ENCODE data around the gene MYO1D. TPM values are rescaled to one million over a fixed set of nuclear protein-coding genes. Genes with fewer than 3 reads are reported as not detected.

The MYO1D gene
- total and polyA plus RNA-seq, 2 donors (not counting 3 experiments of a cell fraction or from before 2014, with no cell fraction given) = 37.8 to 85.5 TPM

GRCh38 chr17:32491371-32492263 lies 385.3 kb downstream of the MYO1D start:
- Histone ChIP-seq H3K4me3 (replicated peaks in 1 of 3; ENCODE audit: insufficient read depth in 1 of 3, low read depth in 1 of 3, low read length in 3 of 3) (no peak overlapping the region), H3K27me3 (ENCODE audit: control insufficient read depth in 2 of 2, insufficient read depth in 2 of 2, low read length in 2 of 2) (no peaks in the 10 kb centered on the region), H3K27ac (ENCODE audit: insufficient read depth, low read depth, low read length) (no peak overlapping the region), H3K36me3 (ENCODE audit: control insufficient read depth in 2 of 2, extremely low read depth in 1 of 2, insufficient read depth in 2 of 2, low read length in 2 of 2) (no peaks in the 10 kb centered on the region), H3K4me1 (ENCODE audit: control insufficient read depth, extremely low read depth, insufficient read depth, low read length) (peaks cover 6% of the 10 kb centered on the region), H3K79me2 (ENCODE audit: control insufficient read depth, insufficient read depth, low read length) (peaks cover 2% of the 10 kb centered on the region), H2AFZ (ENCODE audit: low read depth, low read length) (no peak overlapping the region), H3K9me3 (replicated peaks; ENCODE audit: control insufficient read depth, insufficient read depth, low read length) (no peaks in the 10 kb centered on the region), H3K9ac (replicated peaks; ENCODE audit: extremely low read depth, insufficient read depth, low read length) (no peak overlapping the region), H4K20me1 (replicated peaks; ENCODE audit: control insufficient read depth, extremely low read depth, insufficient read depth, low read length) (no peaks in the 10 kb centered on the region), H3K9me1 (replicated peaks; ENCODE audit: control insufficient read depth, extremely low read depth, insufficient read depth, low read length) (no peaks in the 10 kb centered on the region), H3K4me2 (ENCODE audit: insufficient read depth, low read length) (no peak overlapping the region)
- intact Hi-C loops (cut with micrococcal nuclease) (no loop called here), dilution Hi-C loops (cut with MboI; ENCODE audit: extremely low pct_ligation_motif_present, low sequenced_read_pairs) (no loop called here)
- no TSS peak for BruUV-seq (replicated peaks)
- ChIA-PET POLR2A (no interaction called here), CTCF (interaction anchor here (0.7 to 1.5 kb wide), 3 partner anchors 8 to 507 kb away, joined by 3 to 5 read pairs (median 3); no protein-coding TSS in a partner anchor)
- no peak for DNase-seq (ENCODE audit: low read depth, low spot score)
- FAIRE-seq = peak; percentile 31
- no peak for TF ChIP-seq MYC (IDR thresholded peaks at IDR 0.05; ENCODE audit: low read depth, low read length)
- no peak for TF ChIP-seq MAX (IDR thresholded peaks at IDR 0.05; ENCODE audit: insufficient read depth, insufficient read length)
- TF ChIP-seq POLR2AphosphoS5 (IDR thresholded peaks at IDR 0.05; ENCODE audit: insufficient read depth, low read depth, low read length) = no peak

GRCh38 chr17:32490101-32490482 lies 386.8 kb downstream of the MYO1D start:
- Histone ChIP-seq H3K36me3 (ENCODE audit: control insufficient read depth in 2 of 2, extremely low read depth in 1 of 2, insufficient read depth in 2 of 2, low read length in 2 of 2) (no peaks in the 10 kb centered on the region), H3K4me1 (ENCODE audit: control insufficient read depth, extremely low read depth, insufficient read depth, low read length) (peaks cover 6% of the 10 kb centered on the region), H3K79me2 (ENCODE audit: control insufficient read depth, insufficient read depth, low read length) (peaks cover 2% of the 10 kb centered on the region), H3K27me3 (ENCODE audit: control insufficient read depth in 2 of 2, insufficient read depth in 2 of 2, low read length in 2 of 2) (no peaks in the 10 kb centered on the region), H3K9me1 (replicated peaks; ENCODE audit: control insufficient read depth, extremely low read depth, insufficient read depth, low read length) (no peaks in the 10 kb centered on the region), H3K4me3 (replicated peaks in 1 of 3; ENCODE audit: insufficient read depth in 1 of 3, low read depth in 1 of 3, low read length in 3 of 3) (no peak overlapping the region), H3K9me3 (replicated peaks; ENCODE audit: control insufficient read depth, insufficient read depth, low read length) (no peaks in the 10 kb centered on the region), H3K4me2 (ENCODE audit: insufficient read depth, low read length) (no peak overlapping the region), H3K9ac (replicated peaks; ENCODE audit: extremely low read depth, insufficient read depth, low read length) (no peak overlapping the region), H4K20me1 (replicated peaks; ENCODE audit: control insufficient read depth, extremely low read depth, insufficient read depth, low read length) (no peaks in the 10 kb centered on the region), H2AFZ (ENCODE audit: low read depth, low read length) (no peak overlapping the region), H3K27ac (ENCODE audit: insufficient read depth, low read depth, low read length) (no peak overlapping the region)
- DNase-seq (ENCODE audit: low read depth, low spot score) = no peak
- ChIA-PET POLR2A (no interaction called here), CTCF (no interaction called here)
- dilution Hi-C loops (cut with MboI; ENCODE audit: extremely low pct_ligation_motif_present, low sequenced_read_pairs) = no loop called here
- intact Hi-C loops (cut with micrococcal nuclease) = no loop called here
- TF ChIP-seq MAX (IDR thresholded peaks at IDR 0.05; ENCODE audit: insufficient read depth, insufficient read length) = no peak
- no peak for TF ChIP-seq POLR2A (IDR thresholded peaks at IDR 0.05; ENCODE audit: low read depth, low read length)
- BruUV-seq (replicated peaks) = no TSS peak
- FAIRE-seq = no peak
